Ishikawa (cell line): ENCODE measurements around the gene PCSK1.

Experiments
- CREB1 ChIP-seq: IDR thresholded peaks from 2 replicates; pipeline ENCODE4 v1.6.1; 2012; ENCODE audit warnings: low read depth
- EGR1 ChIP-seq: IDR thresholded peaks from 2 replicates; pipeline ENCODE4 v1.6.1; 2012
- EP300 ChIP-seq: IDR thresholded peaks from 2 replicates; pipeline ENCODE4 v1.6.1; 2012; ENCODE audit warnings: borderline replicate concordance
- FOXM1 ChIP-seq: IDR thresholded peaks from 2 replicates; pipeline ENCODE4 v1.6.1; 2012; ENCODE audit warnings: low read depth, borderline replicate concordance
- RAD21 ChIP-seq: IDR thresholded peaks from 2 replicates; pipeline ENCODE4 v1.6.1; 2012; ENCODE audit warnings: low read depth
- TAF1 ChIP-seq: IDR thresholded peaks from 2 replicates; pipeline ENCODE4 v1.6.1; 2012; ENCODE audit warnings: low read depth, mild to moderate bottlenecking
- YY1 ChIP-seq: IDR thresholded peaks from 2 replicates; pipeline ENCODE4 v1.6.1; 2012; ENCODE audit warnings: low read depth
- TF ChIP-seq, protein P1 (sequence below): IDR thresholded peaks from 2 replicates; pipeline ENCODE4 v1.6.1; 2012; ENCODE audit warnings: low read depth, mild to moderate bottlenecking

DNA sequence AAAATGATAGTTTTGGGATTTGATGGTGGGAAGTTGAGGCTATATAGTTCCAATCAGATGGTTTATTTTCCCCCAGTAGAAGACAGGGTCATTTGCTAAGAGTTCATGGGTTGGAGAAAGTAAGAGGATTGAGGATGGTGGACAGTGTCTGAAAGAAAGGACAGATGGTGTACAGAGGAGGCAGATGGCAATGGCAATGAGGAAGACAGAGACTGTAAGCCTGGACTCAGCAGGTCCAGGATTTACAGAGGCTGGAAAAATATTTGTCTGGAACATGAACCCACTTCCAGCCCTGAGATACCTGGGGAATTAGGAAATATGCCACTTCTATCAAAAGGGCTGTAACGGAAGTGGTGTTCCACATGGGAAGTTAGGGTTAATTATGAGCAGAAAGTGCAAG lies 84.5 kb downstream of the PCSK1 start:
- TF ChIP-seq RAD21 (no peak), EGR1 (no peak), EP300 (no peak), YY1 (no peak), TAF1 (no peak), FOXM1 (no peak), CREB1 (no peak)
- TF ChIP-seq, protein P1, sequence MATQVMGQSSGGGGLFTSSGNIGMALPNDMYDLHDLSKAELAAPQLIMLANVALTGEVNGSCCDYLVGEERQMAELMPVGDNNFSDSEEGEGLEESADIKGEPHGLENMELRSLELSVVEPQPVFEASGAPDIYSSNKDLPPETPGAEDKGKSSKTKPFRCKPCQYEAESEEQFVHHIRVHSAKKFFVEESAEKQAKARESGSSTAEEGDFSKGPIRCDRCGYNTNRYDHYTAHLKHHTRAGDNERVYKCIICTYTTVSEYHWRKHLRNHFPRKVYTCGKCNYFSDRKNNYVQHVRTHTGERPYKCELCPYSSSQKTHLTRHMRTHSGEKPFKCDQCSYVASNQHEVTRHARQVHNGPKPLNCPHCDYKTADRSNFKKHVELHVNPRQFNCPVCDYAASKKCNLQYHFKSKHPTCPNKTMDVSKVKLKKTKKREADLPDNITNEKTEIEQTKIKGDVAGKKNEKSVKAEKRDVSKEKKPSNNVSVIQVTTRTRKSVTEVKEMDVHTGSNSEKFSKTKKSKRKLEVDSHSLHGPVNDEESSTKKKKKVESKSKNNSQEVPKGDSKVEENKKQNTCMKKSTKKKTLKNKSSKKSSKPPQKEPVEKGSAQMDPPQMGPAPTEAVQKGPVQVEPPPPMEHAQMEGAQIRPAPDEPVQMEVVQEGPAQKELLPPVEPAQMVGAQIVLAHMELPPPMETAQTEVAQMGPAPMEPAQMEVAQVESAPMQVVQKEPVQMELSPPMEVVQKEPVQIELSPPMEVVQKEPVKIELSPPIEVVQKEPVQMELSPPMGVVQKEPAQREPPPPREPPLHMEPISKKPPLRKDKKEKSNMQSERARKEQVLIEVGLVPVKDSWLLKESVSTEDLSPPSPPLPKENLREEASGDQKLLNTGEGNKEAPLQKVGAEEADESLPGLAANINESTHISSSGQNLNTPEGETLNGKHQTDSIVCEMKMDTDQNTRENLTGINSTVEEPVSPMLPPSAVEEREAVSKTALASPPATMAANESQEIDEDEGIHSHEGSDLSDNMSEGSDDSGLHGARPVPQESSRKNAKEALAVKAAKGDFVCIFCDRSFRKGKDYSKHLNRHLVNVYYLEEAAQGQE = no peak
